ENCODE results near the gene ABCD2.
"Not testable (repeated sequence)": the region's sequence is repeated elsewhere in the genome, so short reads cannot be mapped to it uniquely, and the experiment has no call there.

ABCD2 gene

GRCh38 chr12:39612250-39612649 lies 7.4 kb downstream of the ABCD2 start:
- no peak for DNase-seq (ENCODE audit: low read depth in 2 of 2)

GRCh38 chr12:39611818-39612217 lies 7.8 kb downstream of the ABCD2 start:
- DNase-seq (ENCODE audit: low read depth in 2 of 2), result no peak

DNA sequence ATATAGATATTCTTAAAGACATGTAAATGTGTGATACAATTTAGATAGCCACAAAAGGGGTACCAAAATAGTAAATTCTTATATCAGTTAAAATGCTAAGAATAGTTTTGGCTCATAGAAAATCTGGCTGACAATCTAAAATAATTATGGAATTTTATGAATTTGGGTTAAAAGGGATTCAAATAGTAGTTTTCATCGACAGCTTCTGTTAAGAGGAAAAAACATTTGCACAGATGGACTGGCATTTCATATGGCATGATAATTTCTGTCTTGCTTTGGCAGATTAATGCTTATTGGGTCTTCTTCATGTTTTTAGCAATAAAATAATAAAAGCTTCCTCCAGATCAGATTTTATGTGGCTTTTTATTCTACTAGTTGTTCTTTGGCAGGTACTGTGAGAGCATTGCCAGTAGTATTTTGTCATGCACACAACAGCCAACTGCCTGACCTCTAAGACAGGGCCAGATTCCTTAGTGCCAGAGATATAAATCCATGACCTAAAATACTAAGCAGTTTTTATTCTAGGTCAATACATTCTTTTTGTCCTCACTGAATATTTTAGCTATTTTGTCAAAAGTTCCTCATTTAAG lies 9.1 kb downstream of the ABCD2 start:
- no peak for DNase-seq (ENCODE audit: low read depth in 2 of 2)

DNA sequence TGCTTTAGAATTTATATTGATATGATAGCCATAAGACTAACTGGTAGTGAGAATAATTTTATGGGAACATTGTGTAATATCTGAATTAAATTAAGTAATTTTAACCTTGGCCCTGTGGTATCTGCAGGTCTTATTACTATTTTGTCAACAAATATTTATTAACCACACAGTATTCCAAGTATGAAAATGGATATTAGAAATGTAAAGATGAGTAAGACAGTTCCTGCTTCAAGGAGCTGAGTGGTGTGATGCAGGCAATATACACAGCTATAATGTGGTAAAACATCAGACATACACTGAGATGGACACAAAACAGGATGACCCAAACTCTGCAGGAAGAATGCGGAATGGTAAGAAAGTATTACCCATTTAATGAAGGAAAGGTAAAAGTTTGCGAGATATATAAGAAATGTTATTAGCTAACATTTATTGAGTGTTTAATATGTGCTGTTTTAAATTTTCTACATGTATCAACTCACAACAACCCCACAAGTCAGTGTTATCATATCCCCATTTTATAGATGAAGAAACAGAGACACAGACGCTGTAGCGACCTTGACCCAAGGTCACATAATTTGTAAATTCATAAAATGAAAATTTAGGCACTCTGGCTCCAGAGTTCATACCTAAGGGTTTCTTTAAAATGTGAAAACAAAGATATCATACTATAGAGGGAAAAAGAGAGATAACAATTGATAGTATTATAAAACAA lies 12.7 kb downstream of the ABCD2 start:
- no peak for DNase-seq (ENCODE audit: low read depth in 2 of 2)

DNA sequence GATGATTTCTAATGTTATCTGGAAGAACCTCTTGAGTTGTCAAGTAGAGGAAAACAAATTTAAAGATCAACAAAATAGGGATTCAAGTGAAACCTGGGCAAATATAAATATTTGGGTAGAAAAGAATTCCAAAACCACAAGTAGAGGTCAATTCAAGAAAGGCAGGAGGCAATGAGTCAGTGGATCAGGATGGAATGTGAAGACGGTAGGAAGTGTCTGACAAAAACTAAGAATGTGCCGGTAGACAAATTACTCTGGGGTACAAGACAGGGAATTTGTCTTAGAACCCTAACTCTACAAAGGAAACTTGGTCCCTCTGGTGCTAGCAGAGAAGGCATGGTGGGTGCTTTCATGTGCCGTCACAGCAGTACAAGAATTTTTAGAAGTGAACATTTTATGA lies 13.6 kb downstream of the ABCD2 start:
- DNase-seq (ENCODE audit: low read depth in 2 of 2), result no peak

DNA sequence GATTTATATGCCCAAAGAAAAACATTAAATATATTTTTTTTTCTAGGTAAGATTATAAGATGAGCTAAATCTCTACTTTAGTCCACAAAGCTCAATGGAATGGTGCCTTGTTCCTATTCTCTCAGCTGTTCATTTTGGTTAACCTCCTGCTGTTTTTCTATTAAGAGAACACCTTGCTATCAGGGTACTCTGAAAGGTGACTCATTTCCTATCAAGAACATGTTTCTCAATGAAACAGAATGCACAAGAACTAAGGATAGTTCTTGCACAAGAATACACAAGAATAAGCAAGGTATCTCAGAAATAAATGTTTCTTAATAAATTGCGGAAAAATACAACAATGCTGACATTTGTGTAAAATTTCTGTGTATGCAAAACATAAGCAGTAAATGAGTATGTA lies 14.1 kb downstream of the ABCD2 start:
- DNase-seq (ENCODE audit: low read depth in 2 of 2), result no peak

DNA sequence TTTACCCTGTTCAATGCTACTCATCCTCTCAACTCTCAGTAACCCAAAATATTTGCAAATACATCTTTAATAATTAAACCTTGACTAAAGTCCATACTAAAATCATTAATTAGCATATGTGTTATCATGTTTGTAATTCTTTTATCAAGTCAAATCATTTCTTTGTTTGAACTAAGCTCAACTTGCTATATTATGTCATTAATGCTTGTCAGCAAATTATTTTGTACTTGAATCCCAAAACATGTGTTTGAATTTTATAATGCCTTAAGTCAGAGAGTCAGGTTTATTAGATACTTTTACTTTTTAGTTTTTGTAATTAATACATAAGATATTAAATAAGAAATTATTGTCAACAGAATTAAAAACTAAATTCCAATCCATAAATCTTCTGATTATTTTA lies 16.5 kb downstream of the ABCD2 start:
- DNase-seq (ENCODE audit: low read depth in 2 of 2), result no peak

DNA sequence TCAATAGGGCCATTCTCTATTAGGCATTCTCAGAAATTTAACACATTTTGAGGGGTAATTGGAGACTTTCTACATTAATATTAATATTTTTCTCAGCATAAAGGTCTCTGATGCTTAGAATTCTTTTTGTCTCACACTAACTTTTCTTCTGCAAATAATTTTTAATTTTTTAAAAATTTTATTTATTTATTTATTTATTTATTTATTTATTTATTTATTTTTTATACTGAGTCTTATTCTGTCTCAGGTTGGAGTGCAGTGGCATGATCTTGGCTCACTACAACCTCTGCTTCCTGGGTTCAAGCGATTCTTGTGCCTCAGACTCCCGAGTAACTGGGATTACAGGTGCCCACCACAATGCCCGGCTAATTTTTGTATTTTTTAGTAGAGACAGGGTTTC lies 17.7 kb downstream of the ABCD2 start:
- DNase-seq (ENCODE audit: low read depth in 2 of 2), result not testable (repeated sequence)

GRCh38 chr12:39595928-39596327 lies 23.7 kb downstream of the ABCD2 start:
- DNase-seq (ENCODE audit: low read depth in 2 of 2), result no peak

GRCh38 chr12:39592295-39592694 lies 27.3 kb downstream of the ABCD2 start:
- DNase-seq (ENCODE audit: low read depth in 2 of 2), result no peak

DNA sequence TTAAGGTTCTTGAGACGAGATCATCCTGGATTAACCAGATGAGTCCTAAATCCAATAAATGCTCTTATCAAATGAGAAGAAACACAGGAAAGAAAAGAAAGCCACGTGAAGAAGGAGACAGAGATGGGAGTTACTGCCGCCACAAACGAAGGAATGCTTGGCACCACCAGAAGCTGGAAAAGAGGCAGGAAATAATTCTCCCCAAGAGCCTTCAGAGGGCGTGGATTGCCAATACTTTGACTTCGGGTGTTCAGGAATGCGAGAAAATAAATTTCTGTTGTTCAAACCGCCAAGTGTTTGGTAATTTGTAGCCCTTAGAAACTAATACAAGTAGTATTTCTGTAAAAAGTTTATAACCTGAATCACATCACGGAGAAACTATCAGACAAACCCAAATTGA lies 31.3 kb downstream of the ABCD2 start:
- DNase-seq (ENCODE audit: low read depth in 2 of 2), result no peak

DNA sequence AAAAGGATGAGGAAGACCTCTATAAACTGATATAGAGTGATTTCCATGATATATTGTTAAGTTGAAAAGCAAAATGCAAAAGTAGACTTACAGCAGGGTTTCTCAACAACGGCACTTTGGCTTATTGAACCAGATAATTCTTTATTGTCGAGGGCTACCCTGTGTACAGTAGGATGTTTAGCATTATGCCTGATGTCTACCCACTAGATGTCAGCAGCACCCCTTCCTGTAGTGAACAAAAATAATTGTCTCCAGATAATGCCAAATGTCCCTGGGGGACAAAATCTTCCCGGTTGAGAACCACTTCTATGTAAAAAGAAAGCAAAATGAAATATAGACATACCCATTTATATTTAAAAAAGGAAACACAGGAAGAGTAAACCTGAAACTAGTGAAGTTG lies 32.4 kb downstream of the ABCD2 start:
- DNase-seq (ENCODE audit: low read depth in 2 of 2), result no peak

GRCh38 chr12:39586816-39587215 lies 32.8 kb downstream of the ABCD2 start:
- no peak for DNase-seq (ENCODE audit: low read depth in 2 of 2)

DNA sequence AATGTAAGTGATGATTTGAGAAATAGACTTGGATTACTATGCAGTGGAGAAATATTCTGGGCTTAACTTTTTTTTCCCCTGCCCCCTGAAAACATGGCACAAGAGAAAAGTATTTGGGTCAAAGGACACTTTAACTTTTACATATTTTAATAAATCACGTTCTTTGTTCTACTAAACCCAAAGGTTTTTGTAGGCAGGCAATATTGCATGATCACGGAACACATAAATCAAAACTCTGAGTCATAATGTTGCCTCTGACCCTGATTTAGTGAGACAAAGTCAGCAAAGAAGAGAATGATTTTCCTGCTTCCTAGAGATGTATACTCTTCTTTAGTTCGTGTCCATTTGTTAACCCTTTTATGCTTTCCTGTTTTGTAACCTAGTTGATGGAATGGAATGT lies 38.0 kb downstream of the ABCD2 start:
- DNase-seq (ENCODE audit: low read depth in 2 of 2), result no peak

DNA sequence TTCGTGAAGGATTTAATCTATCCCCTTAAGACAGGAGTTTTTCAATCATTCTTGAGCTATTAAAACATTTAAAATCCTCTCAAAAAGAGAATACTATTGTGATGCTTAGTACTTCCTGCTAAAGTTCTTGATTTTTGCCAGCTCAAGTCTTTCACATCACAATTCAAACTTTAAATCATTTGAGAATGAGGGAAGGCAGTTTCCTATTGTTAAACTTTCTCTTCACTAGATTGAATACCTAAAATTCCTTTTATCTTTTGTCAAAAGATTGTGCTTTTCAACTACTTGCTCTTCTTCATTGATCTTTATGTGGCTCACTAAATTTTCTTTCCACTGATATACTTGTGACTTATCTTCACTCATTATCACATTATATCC lies 44.1 kb downstream of the ABCD2 start:
- DNase-seq (ENCODE audit: low read depth in 2 of 2), result no peak

GRCh38 chr12:39574785-39575497 lies 44.7 kb downstream of the ABCD2 start:
- no peak for DNase-seq (ENCODE audit: low read depth in 2 of 2)

- DNase-seq (ENCODE audit: low read depth in 2 of 2), result no peak
Observed at GRCh38 chr12:39574378-39574777, 45.2 kb downstream of the ABCD2 start.

GRCh38 chr12:39573971-39574370 lies 45.6 kb downstream of the ABCD2 start:
- no peak for DNase-seq (ENCODE audit: low read depth in 2 of 2)

DNA sequence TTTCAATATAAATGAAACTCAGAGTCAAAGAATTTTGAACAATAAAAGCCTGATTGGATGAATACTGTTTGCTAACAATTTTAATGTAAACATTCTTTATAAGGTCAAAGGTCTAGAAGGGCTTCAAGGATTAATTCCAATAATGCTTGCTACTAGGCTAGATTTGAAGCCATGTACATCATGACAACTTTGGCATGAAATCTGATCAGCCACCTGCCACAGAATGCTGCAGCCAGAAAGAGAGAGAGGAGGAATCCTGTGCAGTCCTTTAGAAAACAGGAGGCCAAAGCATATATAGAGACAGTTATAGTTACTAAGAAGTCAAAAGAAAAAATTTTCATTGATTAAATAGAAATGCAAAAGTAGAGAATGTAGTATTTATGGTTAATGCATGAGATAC lies 47.1 kb downstream of the ABCD2 start:
- DNase-seq (ENCODE audit: low read depth in 2 of 2), result no peak

DNA sequence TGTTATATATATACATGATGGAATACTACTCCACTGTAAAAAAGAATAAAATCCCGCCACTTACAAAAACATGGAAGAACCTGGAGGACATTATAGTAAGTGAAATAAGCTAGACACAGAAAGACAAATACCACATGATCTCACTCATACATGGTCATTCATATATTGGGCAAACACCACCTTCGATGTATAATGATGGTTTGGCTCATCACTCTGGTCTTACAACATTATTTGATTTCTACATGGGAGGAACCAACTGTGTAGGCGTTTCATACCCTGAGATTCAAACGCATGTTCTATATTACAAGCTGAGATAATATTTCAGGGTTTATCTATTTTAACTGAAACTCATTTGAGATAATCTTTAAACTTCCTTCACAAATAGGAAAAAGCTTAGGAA lies 48.3 kb downstream of the ABCD2 start:
- no peak for DNase-seq (ENCODE audit: low read depth in 2 of 2)

DNA sequence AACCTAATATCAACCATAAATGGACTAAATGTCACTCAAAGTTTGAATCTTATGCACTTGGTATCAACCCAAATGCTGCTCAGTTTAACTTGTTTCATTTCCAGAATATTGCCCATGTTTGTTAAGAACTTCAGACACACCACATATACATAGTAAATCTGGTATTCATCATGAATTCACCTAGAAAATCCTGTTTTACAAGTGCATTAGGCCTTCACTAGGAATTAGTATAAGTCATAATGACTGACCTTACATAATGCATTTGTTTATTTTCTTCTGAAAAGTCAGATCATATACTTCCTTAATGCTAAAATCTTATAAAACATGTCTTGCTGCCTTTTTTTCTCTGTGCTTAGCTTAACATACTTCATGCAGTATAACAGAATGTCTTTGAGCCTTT lies 66.1 kb downstream of the ABCD2 start:
- no peak for DNase-seq (ENCODE audit: low read depth in 2 of 2)

- not testable (repeated sequence) for DNase-seq (ENCODE audit: low read depth in 2 of 2)
Observed at GRCh38 chr12:39544211-39544610, 75.4 kb downstream of the ABCD2 start.

DNA sequence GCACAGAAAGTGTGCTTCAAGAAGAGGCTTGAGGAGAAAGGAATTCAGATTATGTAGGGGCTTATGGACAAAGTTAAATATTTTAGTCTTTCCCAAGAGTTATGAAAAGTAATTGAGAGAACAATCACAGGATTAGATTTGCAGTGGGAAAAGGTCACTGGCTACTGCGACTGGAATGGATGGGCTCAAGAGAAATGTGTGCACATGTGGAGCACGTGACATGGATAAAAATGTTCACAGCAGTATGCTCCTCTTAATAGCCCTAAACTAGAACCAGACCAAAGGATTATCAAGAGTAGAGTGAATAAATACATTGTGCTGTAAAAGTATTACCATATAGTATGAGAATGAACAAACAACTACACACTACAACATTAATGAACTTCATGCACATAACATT lies 78.1 kb downstream of the ABCD2 start:
- DNase-seq (ENCODE audit: low read depth in 2 of 2), result no peak
